AG10803 (cell line): Measurements from ENCODE around the gene POLR2J.

Source experiments
- DNase-seq: peaks from one replicate; pipeline ENCODE4 v3.0.0; 2010; ENCODE audit warnings: low read depth
- H3K4me3 ChIP-seq: 2 replicates; pipeline ENCODE4 v1.5.1; 2011; ENCODE audit warnings: mild to moderate bottlenecking, low read length, control low read depth
- TF ChIP-seq, protein P1 (sequence below): conservative IDR thresholded peaks from 2 replicates; pipeline ENCODE4 v1.5.1; 2011; ENCODE audit warnings: mild to moderate bottlenecking, low read length, control low read depth, inconsistent platforms

The POLR2J gene

DNA sequence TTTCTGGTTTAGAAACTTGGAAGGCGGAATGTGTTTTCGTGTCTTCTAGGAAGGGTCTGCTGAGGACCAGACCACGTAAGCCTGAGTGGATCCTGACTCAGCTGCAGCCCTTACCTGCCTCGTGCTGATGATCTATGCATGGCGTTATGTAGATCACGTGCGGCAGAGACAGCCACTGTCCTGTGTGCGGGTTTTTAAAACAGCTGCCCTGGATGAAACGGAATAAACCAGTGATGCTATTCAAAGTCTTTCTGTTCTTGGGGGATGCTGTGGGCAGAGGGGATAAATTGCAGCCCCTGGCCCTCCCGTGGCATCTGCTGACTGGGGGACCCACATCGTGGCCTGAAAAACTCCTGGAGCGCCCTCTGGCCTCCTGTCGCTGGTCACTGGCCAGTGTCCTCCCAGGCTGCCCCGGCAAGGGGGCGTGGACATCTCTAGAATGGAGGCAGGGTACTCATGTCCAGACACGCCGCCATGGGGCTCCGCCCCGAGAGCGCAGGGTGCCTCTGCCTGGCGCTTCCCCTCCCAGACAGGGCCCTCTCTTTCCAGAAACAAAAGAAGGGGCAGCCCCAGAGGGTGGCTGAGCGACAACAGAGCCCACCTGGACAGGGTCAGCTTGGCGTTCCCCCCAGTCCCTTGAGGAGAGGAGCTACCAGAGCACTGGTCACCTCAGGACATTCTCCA is 27.2 kb downstream of the POLR2J start:
- H3K4me3 ChIP-seq = no peak overlapping the region
- TF ChIP-seq, protein P1, sequence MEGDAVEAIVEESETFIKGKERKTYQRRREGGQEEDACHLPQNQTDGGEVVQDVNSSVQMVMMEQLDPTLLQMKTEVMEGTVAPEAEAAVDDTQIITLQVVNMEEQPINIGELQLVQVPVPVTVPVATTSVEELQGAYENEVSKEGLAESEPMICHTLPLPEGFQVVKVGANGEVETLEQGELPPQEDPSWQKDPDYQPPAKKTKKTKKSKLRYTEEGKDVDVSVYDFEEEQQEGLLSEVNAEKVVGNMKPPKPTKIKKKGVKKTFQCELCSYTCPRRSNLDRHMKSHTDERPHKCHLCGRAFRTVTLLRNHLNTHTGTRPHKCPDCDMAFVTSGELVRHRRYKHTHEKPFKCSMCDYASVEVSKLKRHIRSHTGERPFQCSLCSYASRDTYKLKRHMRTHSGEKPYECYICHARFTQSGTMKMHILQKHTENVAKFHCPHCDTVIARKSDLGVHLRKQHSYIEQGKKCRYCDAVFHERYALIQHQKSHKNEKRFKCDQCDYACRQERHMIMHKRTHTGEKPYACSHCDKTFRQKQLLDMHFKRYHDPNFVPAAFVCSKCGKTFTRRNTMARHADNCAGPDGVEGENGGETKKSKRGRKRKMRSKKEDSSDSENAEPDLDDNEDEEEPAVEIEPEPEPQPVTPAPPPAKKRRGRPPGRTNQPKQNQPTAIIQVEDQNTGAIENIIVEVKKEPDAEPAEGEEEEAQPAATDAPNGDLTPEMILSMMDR = no peak
- peak; percentile 8 for DNase-seq

DNA sequence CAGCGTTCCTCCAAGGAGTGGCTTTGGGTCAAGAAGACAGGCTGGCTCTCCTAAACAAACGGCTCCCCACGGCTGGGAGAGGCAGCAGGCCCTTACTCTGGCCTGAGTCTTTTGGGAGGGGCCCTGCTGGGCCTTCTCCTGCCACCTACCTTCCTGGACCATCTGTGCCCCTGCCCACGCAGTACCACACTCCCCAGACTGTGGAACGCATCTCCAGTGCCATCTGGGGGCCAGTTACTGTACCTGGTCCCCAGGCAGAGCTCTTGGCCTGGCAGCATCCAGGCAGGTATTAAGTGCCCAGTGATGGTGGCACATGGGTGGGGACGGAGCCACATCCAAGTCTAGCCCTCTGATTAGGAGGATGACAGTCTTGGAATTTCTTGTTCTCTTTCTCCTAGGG is 28.5 kb downstream of the POLR2J start:
- no peak for DNase-seq
- TF ChIP-seq, protein P1 = peak; percentile 6; the same call in 1 of the 2 replicates
- no peak overlapping the region for H3K4me3 ChIP-seq

DNA sequence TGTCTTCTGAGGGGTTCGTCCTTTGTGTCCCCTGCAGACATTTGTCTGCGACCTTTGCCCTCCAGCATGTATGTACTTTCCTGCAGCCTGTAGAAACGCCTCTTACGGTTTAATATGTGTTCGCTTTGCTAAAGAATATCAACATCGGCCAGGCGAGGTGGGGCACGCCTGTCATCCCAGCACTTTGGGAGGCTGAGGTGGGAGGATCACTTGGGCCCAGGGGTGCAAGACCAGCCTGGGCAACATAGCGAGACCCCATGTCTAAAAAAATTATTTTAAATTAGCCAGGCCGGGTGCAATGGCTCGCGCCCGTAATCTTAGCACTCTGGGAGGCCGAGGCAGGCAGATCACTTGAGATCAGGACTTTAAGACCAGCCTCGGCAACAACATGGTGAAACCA is 29.6 kb downstream of the POLR2J start:
- TF ChIP-seq, protein P1 = no peak
- no peak for DNase-seq
- H3K4me3 ChIP-seq = no peak overlapping the region

DNA sequence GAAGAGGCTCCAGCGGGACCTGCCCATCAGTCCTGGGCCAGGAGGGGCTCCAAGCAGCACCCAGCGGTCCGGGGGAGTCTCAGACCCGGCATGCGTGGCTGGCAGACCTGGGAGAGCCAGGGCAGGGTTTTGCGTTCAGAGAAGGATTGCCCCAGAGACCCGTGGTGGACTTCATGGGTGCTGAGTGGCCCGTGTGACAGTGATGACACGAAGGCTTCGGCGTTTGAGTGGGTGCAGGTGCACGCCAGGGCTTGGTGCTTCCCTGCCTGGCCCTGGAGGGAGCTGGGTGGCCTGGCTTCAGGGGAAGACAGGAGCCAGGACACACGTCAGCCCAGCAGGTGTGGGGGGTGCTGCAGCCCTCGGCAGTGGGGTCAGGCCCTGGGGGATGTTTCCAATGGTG is 31.4 kb downstream of the POLR2J start:
- DNase-seq = no peak
- TF ChIP-seq, protein P1 = no peak
- H3K4me3 ChIP-seq = no peak overlapping the region

DNA sequence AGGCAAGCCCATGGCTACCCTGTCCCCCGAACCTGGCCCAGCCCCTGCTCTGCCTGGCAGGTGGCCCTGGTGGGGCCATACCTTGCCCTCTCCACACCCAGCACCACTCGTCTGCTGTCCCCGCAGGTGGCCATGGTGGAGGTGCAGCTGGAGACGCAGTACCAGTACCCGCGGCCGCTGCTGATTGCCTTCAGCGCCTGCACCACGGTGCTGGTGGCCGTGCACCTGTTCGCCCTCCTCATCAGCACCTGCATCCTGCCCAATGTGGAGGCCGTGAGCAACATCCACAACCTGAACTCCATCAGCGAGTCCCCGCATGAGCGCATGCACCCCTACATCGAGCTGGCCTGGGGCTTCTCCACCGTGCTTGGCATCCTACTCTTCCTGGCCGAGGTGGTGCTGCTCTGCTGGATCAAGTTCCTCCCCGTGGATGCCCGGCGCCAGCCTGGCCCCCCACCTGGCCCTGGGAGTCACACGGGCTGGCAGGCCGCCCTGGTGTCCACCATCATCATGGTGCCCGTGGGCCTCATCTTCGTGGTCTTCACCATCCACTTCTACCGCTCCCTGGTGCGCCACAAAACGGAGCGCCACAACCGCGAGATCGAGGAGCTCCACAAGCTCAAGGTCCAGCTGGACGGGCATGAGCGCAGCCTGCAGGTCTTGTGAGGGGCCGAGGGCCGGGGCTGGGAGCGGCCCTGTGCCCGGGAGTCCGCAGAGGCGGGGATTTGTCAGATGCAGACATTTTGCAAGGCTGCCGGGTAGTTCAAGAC is 32.1 kb downstream of the POLR2J start:
- DNase-seq = no peak
- no peak overlapping the region for H3K4me3 ChIP-seq
- TF ChIP-seq, protein P1 = no peak

DNA sequence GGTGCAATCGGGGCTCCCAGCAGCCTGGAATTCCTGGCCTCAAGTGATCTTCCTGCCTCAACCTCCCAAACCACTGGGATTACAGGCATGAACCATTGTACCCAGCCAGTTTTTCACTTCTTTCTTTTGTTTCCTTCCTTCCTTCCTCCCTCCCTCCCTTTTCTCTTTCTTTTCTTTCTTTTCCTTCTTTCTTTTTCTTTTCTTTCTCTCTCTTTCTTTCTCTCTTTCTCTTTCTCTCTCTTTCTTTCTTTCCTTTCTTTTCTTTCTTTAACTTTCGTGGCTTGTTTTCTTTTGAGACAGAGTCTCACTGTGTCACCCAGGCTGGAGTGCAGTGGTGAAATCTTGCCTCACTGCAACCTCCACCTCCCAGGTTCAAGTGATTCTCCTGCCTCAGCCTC is 33.0 kb downstream of the POLR2J start:
- TF ChIP-seq, protein P1 = no peak
- no peak for DNase-seq
- no peak overlapping the region for H3K4me3 ChIP-seq
